ENCODE data around the gene LAMA4.

Gene LAMA4

DNA sequence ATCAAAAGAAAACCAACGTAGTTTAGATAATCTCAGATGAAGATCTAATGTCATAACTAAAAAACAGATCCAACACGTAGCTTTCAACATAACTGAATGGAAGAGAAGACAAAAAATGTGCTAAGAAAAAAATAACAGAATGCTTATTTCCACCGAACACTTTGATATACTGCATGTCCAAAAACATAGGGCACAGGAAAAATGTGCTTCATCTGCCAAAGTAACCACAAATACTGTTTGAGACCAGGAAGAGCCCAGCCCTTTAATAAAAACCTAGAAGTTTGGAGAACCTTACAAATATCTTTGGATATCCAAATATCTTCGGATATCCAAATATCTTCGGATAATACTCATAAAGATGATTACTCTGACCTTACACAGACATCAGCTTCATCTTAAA is 19.8 kb downstream of the LAMA4 start:
- no peaks in the 10 kb centered on the region for H3K4me1 ChIP-seq (ENCODE audit: control insufficient read depth, insufficient read depth, low read length)
- H3K36me3 ChIP-seq (ENCODE audit: control insufficient read depth, insufficient read depth, low read length) = no peaks in the 10 kb centered on the region
- no peaks in the 10 kb centered on the region for H3K27me3 ChIP-seq (ENCODE audit: control insufficient read depth, insufficient read depth, low read length)
- no peak overlapping the region for H3K9ac ChIP-seq (ENCODE audit: low read length)
- no peak overlapping the region for H3K4me3 ChIP-seq (ENCODE audit: low read depth, low read length)
- no peak overlapping the region for H3K27ac ChIP-seq (ENCODE audit: low read depth, low read length)
- no peaks in the 10 kb centered on the region for H3K9me3 ChIP-seq (ENCODE audit: control insufficient read depth, insufficient read depth, low read depth, low read length)

DNA sequence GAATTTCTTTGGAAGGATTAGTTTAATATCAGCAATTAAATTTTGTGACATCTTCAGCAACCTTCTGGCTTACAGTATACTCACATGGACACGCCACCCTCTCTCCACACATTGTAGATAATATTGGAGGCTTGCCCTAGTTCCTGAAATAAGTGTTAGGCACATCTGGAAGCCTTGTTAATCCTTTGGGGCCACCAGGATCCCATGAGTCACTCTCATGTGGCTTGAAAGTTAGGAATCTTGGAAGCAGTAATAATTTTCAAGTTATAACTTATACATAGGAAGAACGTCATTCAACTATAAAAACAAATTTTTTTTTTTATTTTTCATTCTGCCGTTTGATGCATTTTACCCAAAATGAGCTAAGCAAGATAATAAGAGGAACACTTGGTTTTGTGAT is 20.5 kb downstream of the LAMA4 start:
- Histone ChIP-seq H3K4me3 (ENCODE audit: low read depth, low read length) (no peak overlapping the region), H3K27ac (ENCODE audit: low read depth, low read length) (no peak overlapping the region), H3K27me3 (ENCODE audit: control insufficient read depth, insufficient read depth, low read length) (no peaks in the 10 kb centered on the region), H3K9ac (ENCODE audit: low read length) (no peak overlapping the region), H3K9me3 (ENCODE audit: control insufficient read depth, insufficient read depth, low read depth, low read length) (no peaks in the 10 kb centered on the region), H3K4me1 (ENCODE audit: control insufficient read depth, insufficient read depth, low read length) (no peaks in the 10 kb centered on the region), H3K36me3 (ENCODE audit: control insufficient read depth, insufficient read depth, low read length) (no peaks in the 10 kb centered on the region)

DNA sequence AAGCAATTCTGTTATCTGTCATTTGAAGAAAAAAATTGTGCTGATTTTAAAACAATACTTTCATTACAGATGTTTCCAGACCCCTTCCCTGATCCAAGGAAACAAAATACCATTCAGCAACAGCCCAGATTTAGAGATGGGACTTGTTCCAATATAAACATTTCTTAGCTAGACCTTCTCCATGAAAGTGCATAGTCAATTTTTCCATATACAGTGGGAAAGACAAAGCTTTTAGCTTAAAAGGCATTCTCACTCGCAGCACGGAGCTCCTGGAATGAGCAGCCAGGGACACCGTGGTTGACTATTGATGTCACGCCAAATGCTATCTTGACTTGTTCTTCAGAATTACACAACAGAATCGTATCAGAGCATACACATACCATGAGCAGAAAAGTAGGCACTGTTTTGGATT is 21.5 kb downstream of the LAMA4 start:
- Histone ChIP-seq H3K27me3 (ENCODE audit: control insufficient read depth, insufficient read depth, low read length) (no peaks in the 10 kb centered on the region), H3K4me3 (ENCODE audit: low read depth, low read length) (no peak overlapping the region), H3K27ac (ENCODE audit: low read depth, low read length) (no peak overlapping the region), H3K36me3 (ENCODE audit: control insufficient read depth, insufficient read depth, low read length) (no peaks in the 10 kb centered on the region), H3K4me1 (ENCODE audit: control insufficient read depth, insufficient read depth, low read length) (peaks cover 6% of the 10 kb centered on the region; the same call in 1 of the 2 replicates), H3K9me3 (ENCODE audit: control insufficient read depth, insufficient read depth, low read depth, low read length) (no peaks in the 10 kb centered on the region), H3K9ac (ENCODE audit: low read length) (no peak overlapping the region)

DNA sequence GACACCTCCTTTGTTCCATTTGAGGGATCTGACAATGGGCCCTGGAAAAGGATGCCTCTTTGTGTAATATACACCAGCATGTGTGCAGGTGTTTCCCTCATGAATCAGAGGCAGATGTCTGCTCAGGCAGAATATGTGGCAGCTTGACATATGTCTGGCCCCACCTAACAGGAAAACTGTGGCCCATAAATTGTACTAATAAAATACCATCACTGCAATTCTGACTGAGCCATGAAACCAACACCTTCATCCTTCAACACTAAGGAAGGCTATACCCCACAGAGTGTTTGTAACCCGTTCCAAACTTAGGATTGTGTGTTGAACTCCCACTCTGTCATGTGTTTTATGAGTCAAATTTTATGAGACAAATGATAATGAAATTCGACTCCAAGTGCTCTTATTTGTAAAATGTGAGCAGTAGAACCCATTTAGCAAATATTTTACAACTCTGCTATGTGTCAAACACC is 22.7 kb downstream of the LAMA4 start:
- H3K4me1 ChIP-seq (ENCODE audit: control insufficient read depth, insufficient read depth, low read length) = peaks cover 6% of the 10 kb centered on the region; the same call in 1 of the 2 replicates
- no peaks in the 10 kb centered on the region for H3K9me3 ChIP-seq (ENCODE audit: control insufficient read depth, insufficient read depth, low read depth, low read length)
- no peaks in the 10 kb centered on the region for H3K27me3 ChIP-seq (ENCODE audit: control insufficient read depth, insufficient read depth, low read length)
- no peak overlapping the region for H3K27ac ChIP-seq (ENCODE audit: low read depth, low read length)
- no peak overlapping the region for H3K9ac ChIP-seq (ENCODE audit: low read length)
- no peaks in the 10 kb centered on the region for H3K36me3 ChIP-seq (ENCODE audit: control insufficient read depth, insufficient read depth, low read length)
- H3K4me3 ChIP-seq (ENCODE audit: low read depth, low read length) = no peak overlapping the region

DNA sequence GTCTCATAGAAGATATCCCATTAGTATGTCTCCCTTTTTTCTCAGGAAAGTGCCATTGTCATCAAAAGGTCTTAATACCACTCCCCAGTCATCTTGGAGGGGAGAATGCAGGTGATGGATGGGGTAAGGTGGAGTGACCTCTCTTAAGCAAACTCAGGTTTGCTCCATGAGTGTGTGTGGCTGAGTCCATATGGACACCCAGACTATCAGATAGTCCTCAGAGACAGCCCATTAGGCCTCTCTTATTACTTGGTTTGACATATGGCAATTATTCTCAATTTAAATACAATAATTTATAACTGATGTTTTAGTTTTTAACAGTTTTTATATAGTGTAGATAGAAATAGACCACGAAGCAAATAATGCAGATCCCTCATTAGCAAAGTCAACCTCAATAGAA is 23.2 kb downstream of the LAMA4 start:
- Histone ChIP-seq H3K27ac (ENCODE audit: low read depth, low read length) (no peak overlapping the region), H3K4me1 (ENCODE audit: control insufficient read depth, insufficient read depth, low read length) (peaks cover 6% of the 10 kb centered on the region; the same call in 1 of the 2 replicates), H3K4me3 (ENCODE audit: low read depth, low read length) (no peak overlapping the region), H3K36me3 (ENCODE audit: control insufficient read depth, insufficient read depth, low read length) (no peaks in the 10 kb centered on the region), H3K9ac (ENCODE audit: low read length) (no peak overlapping the region), H3K27me3 (ENCODE audit: control insufficient read depth, insufficient read depth, low read length) (no peaks in the 10 kb centered on the region), H3K9me3 (ENCODE audit: control insufficient read depth, insufficient read depth, low read depth, low read length) (no peaks in the 10 kb centered on the region)

DNA sequence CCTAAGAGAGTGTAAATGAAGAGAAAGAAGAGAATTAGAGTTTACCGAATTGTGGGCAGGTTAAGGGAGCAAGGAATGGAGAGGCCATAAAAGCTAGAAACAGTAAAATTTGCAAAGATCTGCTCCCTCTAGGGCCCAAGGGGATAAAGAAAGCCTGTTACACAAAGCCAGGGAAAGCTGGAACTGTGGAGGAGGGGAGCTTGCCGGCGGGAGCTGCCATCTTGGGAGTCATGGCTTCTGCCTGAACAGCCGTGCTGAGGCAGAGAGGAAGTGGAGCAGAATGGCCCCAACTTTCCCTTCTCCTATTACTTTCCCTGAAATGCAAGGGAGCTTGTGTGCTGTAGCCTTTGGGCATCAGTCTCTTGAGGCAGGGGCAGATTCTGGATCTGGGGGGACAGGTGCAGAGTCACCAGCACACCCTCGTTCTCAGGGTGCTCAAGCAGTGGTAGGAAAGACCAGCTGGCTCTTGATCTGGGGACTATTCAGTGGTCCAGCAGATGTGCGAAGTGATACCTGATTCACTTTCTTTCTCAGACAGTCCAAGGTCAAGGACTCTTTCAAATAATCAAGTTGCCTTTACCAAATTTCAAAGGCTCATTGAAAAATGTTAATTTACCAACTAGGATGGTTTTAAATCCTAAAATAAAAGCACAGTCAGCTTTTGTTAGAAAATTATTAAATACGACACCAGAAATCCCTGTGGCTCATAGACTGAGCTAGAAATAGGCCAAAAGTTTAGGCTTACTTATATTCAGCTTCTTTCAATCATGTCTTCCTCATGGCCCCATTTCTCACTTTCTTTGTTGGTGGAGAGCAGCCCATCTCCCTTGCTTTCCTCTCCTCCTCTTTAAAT is 25.7 kb downstream of the LAMA4 start:
- no peak overlapping the region for H3K9ac ChIP-seq (ENCODE audit: low read length)
- no peaks in the 10 kb centered on the region for H3K9me3 ChIP-seq (ENCODE audit: control insufficient read depth, insufficient read depth, low read depth, low read length)
- H3K36me3 ChIP-seq (ENCODE audit: control insufficient read depth, insufficient read depth, low read length) = no peaks in the 10 kb centered on the region
- no peak overlapping the region for H3K27ac ChIP-seq (ENCODE audit: low read depth, low read length)
- no peak overlapping the region for H3K4me3 ChIP-seq (ENCODE audit: low read depth, low read length)
- H3K27me3 ChIP-seq (ENCODE audit: control insufficient read depth, insufficient read depth, low read length) = no peaks in the 10 kb centered on the region
- H3K4me1 ChIP-seq (ENCODE audit: control insufficient read depth, insufficient read depth, low read length) = peaks cover 6% of the 10 kb centered on the region; the same call in 1 of the 2 replicates

DNA sequence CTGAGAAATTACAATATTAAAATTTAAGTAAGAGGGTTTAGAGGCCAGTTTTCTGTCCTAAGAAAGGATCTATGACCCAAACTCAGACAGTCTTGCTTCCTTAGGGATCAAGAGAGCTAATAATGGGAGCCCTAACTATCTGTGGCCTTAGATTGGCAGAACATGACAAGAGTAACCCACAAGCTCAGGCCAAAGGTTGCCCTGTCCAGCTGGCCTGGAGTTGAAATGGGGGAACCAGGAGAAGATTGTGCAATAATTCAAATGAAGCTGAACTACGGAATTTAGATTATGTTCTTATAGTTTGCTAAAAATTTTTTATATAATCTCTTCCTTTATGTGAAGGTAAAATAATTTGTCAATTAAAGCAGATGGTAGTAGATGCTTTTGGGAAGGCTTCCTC is 26.4 kb downstream of the LAMA4 start:
- Histone ChIP-seq H3K4me1 (ENCODE audit: control insufficient read depth, insufficient read depth, low read length) (peaks cover 6% of the 10 kb centered on the region; the same call in 1 of the 2 replicates), H3K36me3 (ENCODE audit: control insufficient read depth, insufficient read depth, low read length) (no peaks in the 10 kb centered on the region), H3K27ac (ENCODE audit: low read depth, low read length) (no peak overlapping the region)

DNA sequence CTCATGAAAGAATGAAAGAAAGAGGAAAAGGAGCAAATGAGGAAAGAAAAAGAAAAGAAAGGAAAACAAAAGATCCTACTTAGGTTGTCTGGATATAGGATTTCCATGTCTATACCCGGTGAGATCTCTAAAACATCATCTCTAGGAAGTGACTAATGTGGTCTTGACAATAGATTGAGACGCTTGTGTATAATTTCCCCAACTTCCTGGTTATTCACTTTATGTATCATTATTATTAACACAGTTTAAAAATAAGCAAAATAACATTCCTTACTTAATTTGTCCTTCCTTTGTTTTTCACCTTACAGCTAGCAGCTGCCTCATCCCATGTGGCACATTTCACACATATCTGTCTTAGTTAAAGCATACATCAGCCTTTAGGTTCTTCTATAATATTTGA is 27.0 kb downstream of the LAMA4 start:
- H3K9ac ChIP-seq (ENCODE audit: low read length) = no peak overlapping the region
- no peaks in the 10 kb centered on the region for H3K9me3 ChIP-seq (ENCODE audit: control insufficient read depth, insufficient read depth, low read depth, low read length)
- H3K4me1 ChIP-seq (ENCODE audit: control insufficient read depth, insufficient read depth, low read length) = peaks cover 7% of the 10 kb centered on the region; the same call in 1 of the 2 replicates
- no peaks in the 10 kb centered on the region for H3K36me3 ChIP-seq (ENCODE audit: control insufficient read depth, insufficient read depth, low read length)
- H3K4me3 ChIP-seq (ENCODE audit: low read depth, low read length) = no peak overlapping the region
- no peaks in the 10 kb centered on the region for H3K27me3 ChIP-seq (ENCODE audit: control insufficient read depth, insufficient read depth, low read length)
- H3K27ac ChIP-seq (ENCODE audit: low read depth, low read length) = no peak overlapping the region

More for the DNA sequence above, 26.4 kb downstream of the LAMA4 start:
- no peak overlapping the region for H3K4me3 ChIP-seq (ENCODE audit: low read depth, low read length)
- H3K27me3 ChIP-seq (ENCODE audit: control insufficient read depth, insufficient read depth, low read length) = no peaks in the 10 kb centered on the region
- no peak overlapping the region for H3K9ac ChIP-seq (ENCODE audit: low read length)
- no peaks in the 10 kb centered on the region for H3K9me3 ChIP-seq (ENCODE audit: control insufficient read depth, insufficient read depth, low read depth, low read length)

DNA sequence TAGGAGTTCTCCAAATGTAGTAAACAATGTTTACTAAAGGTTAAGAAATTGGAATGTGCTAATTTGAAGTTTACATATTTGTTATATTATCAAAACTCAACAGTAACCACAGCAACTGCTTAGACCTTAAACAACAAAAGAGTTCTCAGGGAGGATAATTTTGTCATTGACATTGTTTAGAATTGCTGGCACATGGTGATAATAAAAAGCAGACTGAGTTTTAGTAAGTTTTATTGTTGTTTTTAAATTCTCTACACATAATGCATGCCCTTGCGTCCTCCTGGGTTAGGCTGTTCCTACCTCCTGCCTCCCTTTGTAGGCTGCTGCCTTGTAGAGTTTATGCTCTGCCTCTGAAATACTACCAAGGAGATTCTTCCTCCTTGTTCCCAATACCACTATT is 28.7 kb downstream of the LAMA4 start:
- no peak overlapping the region for H3K4me3 ChIP-seq (ENCODE audit: low read depth, low read length)
- H3K9me3 ChIP-seq (ENCODE audit: control insufficient read depth, insufficient read depth, low read depth, low read length) = no peaks in the 10 kb centered on the region
- peaks cover 12% of the 10 kb centered on the region; the same call in 1 of the 2 replicates for H3K4me1 ChIP-seq (ENCODE audit: control insufficient read depth, insufficient read depth, low read length)
- H3K9ac ChIP-seq (ENCODE audit: low read length) = no peak overlapping the region
- H3K27me3 ChIP-seq (ENCODE audit: control insufficient read depth, insufficient read depth, low read length) = no peaks in the 10 kb centered on the region
- H3K36me3 ChIP-seq (ENCODE audit: control insufficient read depth, insufficient read depth, low read length) = no peaks in the 10 kb centered on the region
- no peak overlapping the region for H3K27ac ChIP-seq (ENCODE audit: low read depth, low read length)

DNA sequence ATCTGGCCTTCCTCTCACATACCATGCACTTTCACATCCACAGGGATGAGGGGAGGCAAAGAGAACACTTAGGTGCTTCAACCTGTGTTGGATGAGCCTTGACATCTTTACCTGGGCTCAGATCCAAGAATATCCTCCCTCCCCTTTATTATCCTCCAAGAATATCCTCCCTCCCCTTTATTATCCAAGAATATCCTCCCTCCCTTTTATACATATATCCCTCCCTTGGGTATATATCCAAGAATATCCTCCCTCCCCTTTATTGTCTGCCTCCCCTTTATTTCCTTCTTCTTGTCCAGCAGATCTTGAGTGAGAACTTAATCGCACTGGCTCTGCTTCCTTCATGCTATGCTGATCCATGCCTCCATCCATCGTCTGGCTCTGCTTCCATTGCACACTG is 30.3 kb downstream of the LAMA4 start:
- no peaks in the 10 kb centered on the region for H3K27me3 ChIP-seq (ENCODE audit: control insufficient read depth, insufficient read depth, low read length)
- no peaks in the 10 kb centered on the region for H3K9me3 ChIP-seq (ENCODE audit: control insufficient read depth, insufficient read depth, low read depth, low read length)
- H3K27ac ChIP-seq (ENCODE audit: low read depth, low read length) = no peak overlapping the region
- H3K36me3 ChIP-seq (ENCODE audit: control insufficient read depth, insufficient read depth, low read length) = no peaks in the 10 kb centered on the region
- no peak overlapping the region for H3K4me3 ChIP-seq (ENCODE audit: low read depth, low read length)
- H3K9ac ChIP-seq (ENCODE audit: low read length) = no peak overlapping the region
- peaks cover 12% of the 10 kb centered on the region; the same call in 1 of the 2 replicates for H3K4me1 ChIP-seq (ENCODE audit: control insufficient read depth, insufficient read depth, low read length)

DNA sequence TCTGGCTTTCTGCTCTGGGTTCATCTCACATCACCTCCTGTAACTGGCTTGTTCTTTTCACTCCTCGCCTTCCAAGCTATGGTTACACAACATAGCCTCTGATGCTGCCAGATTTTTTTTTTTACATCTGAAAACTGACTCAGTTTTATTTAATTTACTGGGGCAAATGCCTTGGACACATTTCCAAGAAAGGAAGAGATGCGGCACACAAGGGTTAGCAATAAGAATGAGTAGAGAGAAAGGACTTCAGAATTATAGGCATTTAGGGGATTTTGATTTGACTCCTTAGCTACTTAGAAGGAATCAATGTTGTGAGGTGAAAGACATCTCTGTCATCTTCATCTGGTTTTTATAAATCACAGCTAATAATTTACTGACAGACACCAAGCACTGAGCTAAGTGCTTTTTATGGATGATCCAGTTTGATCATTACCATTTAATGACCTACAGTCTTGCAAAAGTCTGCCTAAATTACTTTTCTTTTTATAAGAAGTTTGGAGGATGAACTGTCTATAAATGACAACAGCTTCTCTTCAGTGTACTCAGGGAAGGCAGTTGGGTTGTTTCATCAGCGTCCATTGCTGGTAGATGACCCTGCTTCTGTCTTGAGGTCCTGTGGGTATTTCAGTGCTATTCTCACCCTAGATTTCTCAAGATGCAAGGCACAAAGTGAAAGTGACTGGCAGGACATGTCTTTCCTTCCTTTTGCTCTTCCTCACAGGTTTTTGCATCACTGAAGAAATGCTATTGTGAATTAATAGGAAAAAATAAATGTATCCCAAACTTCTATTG is 31.1 kb downstream of the LAMA4 start:
- H3K27ac ChIP-seq (ENCODE audit: low read depth, low read length) = no peak overlapping the region
- no peaks in the 10 kb centered on the region for H3K9me3 ChIP-seq (ENCODE audit: control insufficient read depth, insufficient read depth, low read depth, low read length)
- no peak overlapping the region for H3K4me3 ChIP-seq (ENCODE audit: low read depth, low read length)
- H3K27me3 ChIP-seq (ENCODE audit: control insufficient read depth, insufficient read depth, low read length) = no peaks in the 10 kb centered on the region
- no peaks in the 10 kb centered on the region for H3K36me3 ChIP-seq (ENCODE audit: control insufficient read depth, insufficient read depth, low read length)
- H3K9ac ChIP-seq (ENCODE audit: low read length) = no peak overlapping the region
- H3K4me1 ChIP-seq (ENCODE audit: control insufficient read depth, insufficient read depth, low read length) = peaks cover 9% of the 10 kb centered on the region
